ENCODE results near the gene RPP30. TPM values are rescaled to one million over a fixed set of nuclear protein-coding genes. Genes with fewer than 3 reads are reported as not detected.

RPP30 gene
- total and polyA plus RNA-seq, 11 donors = 26.4 to 39.9 (median 32.0) TPM

DNA sequence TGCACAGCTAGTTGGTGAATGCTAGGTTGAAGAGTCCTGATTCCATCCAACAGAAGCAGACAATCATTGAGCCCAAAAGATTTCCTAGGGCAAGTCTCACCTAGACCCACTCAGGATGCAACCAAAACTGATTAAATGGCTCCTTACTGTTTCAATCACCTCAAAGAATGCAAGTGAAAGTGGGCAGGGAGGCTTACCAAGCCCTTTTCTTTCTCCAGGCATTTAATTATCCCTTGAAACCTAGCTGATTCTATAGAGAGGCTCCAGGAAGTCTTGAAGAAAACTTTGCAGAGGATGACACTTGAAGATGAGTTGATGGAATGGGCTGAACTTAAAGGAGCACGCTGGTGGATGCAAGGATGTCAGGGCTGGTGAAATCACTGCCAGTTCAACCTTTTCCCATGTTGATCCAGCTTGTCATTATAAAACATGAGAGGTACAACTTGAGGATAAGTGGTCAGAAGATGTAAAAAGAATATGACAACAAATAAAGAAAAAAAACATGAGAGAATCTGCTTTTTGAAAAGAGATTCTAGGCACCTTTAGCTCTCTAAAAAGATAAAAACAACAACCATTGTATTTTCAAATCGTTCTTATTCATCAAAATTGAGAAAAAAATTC lies 51.4 kb downstream of the RPP30 start:
- Histone ChIP-seq H3K9me3 (no peaks in the 10 kb centered on the region), H3K27me3 (no peaks in the 10 kb centered on the region), H3K4me3 (no peak overlapping the region), H3K27ac (peak overlapping the region in 4 of 12 donors; percentile 81 to 97 (median 86)), H3K4me1 (peaks cover 0 to 11% (median 3%) of the 10 kb centered on the region in 12 donors), H3K36me3 (peaks cover 0 to 16% (median 0%) of the 10 kb centered on the region in 9 donors)
- intact Hi-C loops (cut with DNase I) = loop anchor here in 8 of 10 donors (5.0 to 10.0 kb wide), 7 partner anchors 44 to 239 kb away; no protein-coding TSS in a partner anchor
- TF ChIP-seq CTCF (IDR thresholded peaks at IDR 0.05) (no peak), POLR2A (IDR thresholded peaks at IDR 0.05) (no peak)
- no peak for DNase-seq
- ATAC-seq = no peak
- 73 to 79% (median 78%) methylated on average over 2 of the region's 2 CpGs for WGBS, 4 donors

GRCh38 chr10:90924552-90924951 lies 52.8 kb downstream of the RPP30 start:
- Histone ChIP-seq H3K27ac (peak overlapping the region in 2 of 12 donors; percentile 28 to 55), H3K4me1 (peaks cover 0 to 18% (median 6%) of the 10 kb centered on the region in 12 donors), H3K36me3 (peaks cover 0 to 2% (median 0%) of the 10 kb centered on the region in 9 donors), H3K9me3 (no peaks in the 10 kb centered on the region), H3K4me3 (no peak overlapping the region), H3K27me3 (no peaks in the 10 kb centered on the region)
- WGBS, 4 donors = 66 to 83% (median 77%) methylated on average over 3 of the region's 3 CpGs
- ATAC-seq = no peak
- TF ChIP-seq POLR2A (IDR thresholded peaks at IDR 0.05) (no peak), CTCF (IDR thresholded peaks at IDR 0.05) (no peak)
- intact Hi-C loops (cut with DNase I) = loop anchor here in 8 of 10 donors (5.0 to 10.0 kb wide), 7 partner anchors 43 to 238 kb away; no protein-coding TSS in a partner anchor
- no peak for DNase-seq

- H3K4me3 ChIP-seq = no peak overlapping the region
Measured at GRCh38 chr10:90925079-90926029, 53.6 kb downstream of the RPP30 start.

More at GRCh38 chr10:90925079-90926029, 53.6 kb downstream of the RPP30 start:
- H3K36me3 ChIP-seq = no peaks in the 10 kb centered on the region
- no peak for TF ChIP-seq CTCF (IDR thresholded peaks at IDR 0.05)
- peak overlapping the region in 1 of 12 donors; percentile 55 for H3K27ac ChIP-seq
- ATAC-seq (no peak), DNase-seq (no peak)
- H3K4me1 ChIP-seq = peaks cover 0 to 26% (median 14%) of the 10 kb centered on the region in 12 donors
- no peaks in the 10 kb centered on the region for H3K9me3 ChIP-seq
- H3K27me3 ChIP-seq = no peaks in the 10 kb centered on the region
- 92 to 97% (median 95%) methylated on average over 5 of the region's 5 CpGs for WGBS, 4 donors
- intact Hi-C loops (cut with DNase I) = loop anchor here in 3 of 10 donors (10.0 kb wide), 2 partner anchors 59 to 159 kb away; no protein-coding TSS in a partner anchor
